HepG2 (cell line): ENCODE results near the gene ATG9A. TPM values are rescaled to one million over a fixed set of nuclear protein-coding genes. Genes with fewer than 3 reads are reported as not detected.

ENCODE experiments used
- DRAP1 ChIP-seq: IDR thresholded peaks from 2 replicates; pipeline ENCODE4 v1.6.1; 2016; ENCODE audit warnings: missing genetic modification reagents, missing compliant biosample characterization
- FOXA3 ChIP-seq: IDR thresholded peaks from 2 replicates; pipeline ENCODE4 v1.6.1; 2016; ENCODE audit warnings: missing genetic modification reagents, missing compliant biosample characterization
- HOXA3 ChIP-seq: sonication (generic); formaldehyde crosslinking; IDR thresholded peaks from 2 replicates; pipeline ENCODE4 v1.5.0; 2020; ENCODE audit warnings: missing genetic modification reagents
- JARID2 ChIP-seq: sonication (generic); formaldehyde crosslinking; IDR thresholded peaks from 2 replicates; pipeline ENCODE4 v1.8.1; 2023; ENCODE audit warnings: missing genetic modification reagents, inconsistent platforms; ENCODE audit not compliant: insufficient replicate concordance
- NR2C2 ChIP-seq: sonication (generic); formaldehyde crosslinking; IDR thresholded peaks from 2 replicates; pipeline ENCODE4 v1.4.0; 2020; ENCODE audit warnings: missing genetic modification reagents, mild to moderate bottlenecking, moderate library complexity, borderline replicate concordance
- RFX1 ChIP-seq: fragments of 450-650 bp; IDR thresholded peaks from 2 replicates; pipeline ENCODE4 v1.6.1; 2017
- RFX3 ChIP-seq: IDR thresholded peaks from 2 replicates; pipeline ENCODE4 v1.6.1; 2016; ENCODE audit warnings: missing biosample characterization, missing genetic modification reagents
- UBTF ChIP-seq: sonication (generic); formaldehyde crosslinking; IDR thresholded peaks from 2 replicates; pipeline ENCODE4 v1.4.0; 2020; ENCODE audit warnings: mild to moderate bottlenecking, missing genetic modification reagents
- ZIK1 ChIP-seq: sonication (generic); formaldehyde crosslinking; IDR thresholded peaks from 2 replicates; pipeline ENCODE4 v1.5.0; 2020; ENCODE audit warnings: mild to moderate bottlenecking, low read depth, missing genetic modification reagents, borderline replicate concordance
- ZNF317 ChIP-seq: sonication (generic); formaldehyde crosslinking; IDR thresholded peaks from 2 replicates; pipeline ENCODE4 v1.5.0; 2020; ENCODE audit warnings: mild to moderate bottlenecking, missing genetic modification reagents
- ZNF430 ChIP-seq: sonication (generic); formaldehyde crosslinking; IDR thresholded peaks from 2 replicates; pipeline ENCODE4 v1.9.0; 2021; ENCODE audit warnings: mild to moderate bottlenecking, missing genetic modification reagents
- ZNF484 ChIP-seq: sonication (generic); formaldehyde crosslinking; IDR thresholded peaks from 2 replicates; pipeline ENCODE4 v1.5.1; 2020; ENCODE audit warnings: mild to moderate bottlenecking, low read depth, missing genetic modification reagents, borderline replicate concordance
- ZSCAN12 ChIP-seq: sonication (generic); formaldehyde crosslinking; IDR thresholded peaks from 2 replicates; pipeline ENCODE4 v1.9.0; 2021; ENCODE audit warnings: mild to moderate bottlenecking, missing genetic modification reagents
- polyA plus RNA-seq, 8 experiments: library from polyadenylated mRNA; depleted of rRNA in 3 of 8; stranded (reverse) in 7 of 8; unstranded in 1 of 8; fragments of >200 nt; fragmentation: Illumina TruSeq in 4 of 8; extraction: Trizol in 4 of 8; gene quantifications; 2 replicates each; pipeline versions ENCODE4 v1.2.1 to v1.2.3, GENCODE V29; 2011 to 2016; ENCODE audit warnings: low read depth in 4 of 8, missing spikeins in 1 of 8, mixed read lengths in 1 of 8; ENCODE audit not compliant: insufficient read depth in 1 of 8
- total RNA-seq, 5 experiments: library from RNA; depleted of rRNA; stranded (reverse); fragments of >200 nt; fragmentation: Illumina TruSeq; extraction: Trizol; gene quantifications; 2 replicates each; pipeline ENCODE4 v1.2.3, GENCODE V29; 2016; ENCODE audit warnings: low read depth in 1 of 5
- TF ChIP-seq, protein P1 (sequence below): sonication (generic); formaldehyde crosslinking; IDR thresholded peaks from 2 replicates; pipeline ENCODE4 v1.9.0; 2021; ENCODE audit warnings: missing genetic modification reagents, borderline replicate concordance
- TF ChIP-seq, protein P2 (sequence below): sonication (generic); formaldehyde crosslinking; IDR thresholded peaks from 2 replicates; pipeline ENCODE4 v1.5.0; 2020; ENCODE audit warnings: mild to moderate bottlenecking, missing genetic modification reagents
- TF ChIP-seq, protein P3 (sequence below): sonication (generic); formaldehyde crosslinking; conservative IDR thresholded peaks from 2 replicates; pipeline ENCODE4 v1.4.0; 2020; ENCODE audit warnings: mild to moderate bottlenecking, missing genetic modification reagents, moderate library complexity
- TF ChIP-seq, protein P4 (sequence below): sonication (generic); formaldehyde crosslinking; IDR thresholded peaks from 2 replicates; pipeline ENCODE4 v1.8.1; 2023; ENCODE audit warnings: mild to moderate bottlenecking, inconsistent platforms, moderate library complexity, missing genetic modification reagents, borderline replicate concordance

The ATG9A gene
- total and polyA plus RNA-seq, 2 of the 13 experiments (the other 11 are each of a cell fraction or from before 2014, with no cell fraction given) = 35.0 to 131 TPM

GRCh38 chr2:219177552-219178376 is 51.7 kb downstream of the ATG9A start, which contains the start of gene RETREG2 (continued):
- TF ChIP-seq DRAP1 (CRISPR knock-in tag) = peak; percentile 36; the same call in 1 of the 2 replicates
- TF ChIP-seq, protein P1, sequence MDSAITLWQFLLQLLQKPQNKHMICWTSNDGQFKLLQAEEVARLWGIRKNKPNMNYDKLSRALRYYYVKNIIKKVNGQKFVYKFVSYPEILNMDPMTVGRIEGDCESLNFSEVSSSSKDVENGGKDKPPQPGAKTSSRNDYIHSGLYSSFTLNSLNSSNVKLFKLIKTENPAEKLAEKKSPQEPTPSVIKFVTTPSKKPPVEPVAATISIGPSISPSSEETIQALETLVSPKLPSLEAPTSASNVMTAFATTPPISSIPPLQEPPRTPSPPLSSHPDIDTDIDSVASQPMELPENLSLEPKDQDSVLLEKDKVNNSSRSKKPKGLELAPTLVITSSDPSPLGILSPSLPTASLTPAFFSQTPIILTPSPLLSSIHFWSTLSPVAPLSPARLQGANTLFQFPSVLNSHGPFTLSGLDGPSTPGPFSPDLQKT = 0 out of 2 replicates have a peak, but pooled peaks have one; percentile 43
- TF ChIP-seq ZNF430 (CRISPR knock-in tag) = peak; percentile 39; the same call in 1 of the 2 replicates
- TF ChIP-seq, protein P2, sequence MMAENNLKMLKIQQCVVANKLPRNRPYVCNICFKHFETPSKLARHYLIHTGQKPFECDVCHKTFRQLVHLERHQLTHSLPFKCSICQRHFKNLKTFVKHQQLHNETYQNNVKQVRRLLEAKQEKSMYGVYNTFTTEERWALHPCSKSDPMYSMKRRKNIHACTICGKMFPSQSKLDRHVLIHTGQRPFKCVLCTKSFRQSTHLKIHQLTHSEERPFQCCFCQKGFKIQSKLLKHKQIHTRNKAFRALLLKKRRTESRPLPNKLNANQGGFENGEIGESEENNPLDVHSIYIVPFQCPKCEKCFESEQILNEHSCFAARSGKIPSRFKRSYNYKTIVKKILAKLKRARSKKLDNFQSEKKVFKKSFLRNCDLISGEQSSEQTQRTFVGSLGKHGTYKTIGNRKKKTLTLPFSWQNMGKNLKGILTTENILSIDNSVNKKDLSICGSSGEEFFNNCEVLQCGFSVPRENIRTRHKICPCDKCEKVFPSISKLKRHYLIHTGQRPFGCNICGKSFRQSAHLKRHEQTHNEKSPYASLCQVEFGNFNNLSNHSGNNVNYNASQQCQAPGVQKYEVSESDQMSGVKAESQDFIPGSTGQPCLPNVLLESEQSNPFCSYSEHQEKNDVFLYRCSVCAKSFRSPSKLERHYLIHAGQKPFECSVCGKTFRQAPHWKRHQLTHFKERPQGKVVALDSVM (CRISPR knock-in tag) = peak; percentile 56; the same call in 1 of the 2 replicates
- no peak for TF ChIP-seq JARID2
- TF ChIP-seq FOXA3 = peak; percentile 89
- TF ChIP-seq UBTF (CRISPR knock-in tag) = peak; percentile 82
- TF ChIP-seq NR2C2 (CRISPR knock-in tag) = peak; percentile 82
- no peak for TF ChIP-seq RFX3 (CRISPR knock-in tag)
- TF ChIP-seq ZIK1 (CRISPR knock-in tag) = peak; percentile 90
- TF ChIP-seq ZSCAN12 (CRISPR knock-in tag) = peak; percentile 27; the same call in 1 of the 2 replicates
- no peak; the same call in 1 of the 2 replicates for TF ChIP-seq ZNF484
- TF ChIP-seq HOXA3 (CRISPR knock-in tag) = peak; percentile 78
- TF ChIP-seq, protein P3, sequence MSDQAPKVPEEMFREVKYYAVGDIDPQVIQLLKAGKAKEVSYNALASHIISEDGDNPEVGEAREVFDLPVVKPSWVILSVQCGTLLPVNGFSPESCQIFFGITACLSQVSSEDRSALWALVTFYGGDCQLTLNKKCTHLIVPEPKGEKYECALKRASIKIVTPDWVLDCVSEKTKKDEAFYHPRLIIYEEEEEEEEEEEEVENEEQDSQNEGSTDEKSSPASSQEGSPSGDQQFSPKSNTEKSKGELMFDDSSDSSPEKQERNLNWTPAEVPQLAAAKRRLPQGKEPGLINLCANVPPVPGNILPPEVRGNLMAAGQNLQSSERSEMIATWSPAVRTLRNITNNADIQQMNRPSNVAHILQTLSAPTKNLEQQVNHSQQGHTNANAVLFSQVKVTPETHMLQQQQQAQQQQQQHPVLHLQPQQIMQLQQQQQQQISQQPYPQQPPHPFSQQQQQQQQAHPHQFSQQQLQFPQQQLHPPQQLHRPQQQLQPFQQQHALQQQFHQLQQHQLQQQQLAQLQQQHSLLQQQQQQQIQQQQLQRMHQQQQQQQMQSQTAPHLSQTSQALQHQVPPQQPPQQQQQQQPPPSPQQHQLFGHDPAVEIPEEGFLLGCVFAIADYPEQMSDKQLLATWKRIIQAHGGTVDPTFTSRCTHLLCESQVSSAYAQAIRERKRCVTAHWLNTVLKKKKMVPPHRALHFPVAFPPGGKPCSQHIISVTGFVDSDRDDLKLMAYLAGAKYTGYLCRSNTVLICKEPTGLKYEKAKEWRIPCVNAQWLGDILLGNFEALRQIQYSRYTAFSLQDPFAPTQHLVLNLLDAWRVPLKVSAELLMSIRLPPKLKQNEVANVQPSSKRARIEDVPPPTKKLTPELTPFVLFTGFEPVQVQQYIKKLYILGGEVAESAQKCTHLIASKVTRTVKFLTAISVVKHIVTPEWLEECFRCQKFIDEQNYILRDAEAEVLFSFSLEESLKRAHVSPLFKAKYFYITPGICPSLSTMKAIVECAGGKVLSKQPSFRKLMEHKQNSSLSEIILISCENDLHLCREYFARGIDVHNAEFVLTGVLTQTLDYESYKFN (CRISPR knock-in tag) = peak; percentile 67; the same call in 1 of the 2 replicates
- TF ChIP-seq, protein P4, sequence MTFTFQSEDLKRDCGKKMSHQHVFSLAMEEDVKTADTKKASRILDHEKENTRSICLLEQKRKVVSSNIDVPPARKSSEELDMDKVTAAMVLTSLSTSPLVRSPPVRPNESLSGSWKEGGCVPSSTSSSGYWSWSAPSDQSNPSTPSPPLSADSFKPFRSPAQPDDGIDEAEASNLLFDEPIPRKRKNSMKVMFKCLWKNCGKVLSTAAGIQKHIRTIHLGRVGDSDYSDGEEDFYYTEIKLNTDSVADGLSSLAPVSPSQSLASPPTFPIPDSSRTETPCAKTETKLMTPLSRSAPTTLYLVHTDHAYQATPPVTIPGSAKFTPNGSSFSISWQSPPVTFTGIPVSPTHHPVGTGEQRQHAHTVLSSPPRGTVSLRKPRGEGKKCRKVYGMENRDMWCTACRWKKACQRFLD (CRISPR knock-in tag) = peak; percentile 81; the same call in 1 of the 2 replicates
- TF ChIP-seq ZNF317 (CRISPR knock-in tag) = peak; percentile 90
- TF ChIP-seq RFX1 = no peak
